Muscle of leg (tissue), 11 donors: ENCODE results near the gene ARAP2. TPM values are rescaled to one million over a fixed set of nuclear protein-coding genes. Genes with fewer than 3 reads are reported as not detected.
"Not testable (repeated sequence)": the region's sequence is repeated elsewhere in the genome, so short reads cannot be mapped to it uniquely, and the experiment has no call there.

Experiments used
- DNase-seq: peaks from one replicate; pipeline ENCODE4 v3.0.0; 2013
- H3K27ac ChIP-seq: one replicate; pipeline ENCODE4 v1.5.1; 2013; ENCODE audit warnings: mild to moderate bottlenecking, low read length, control low read depth
- H3K27me3 ChIP-seq: one replicate; pipeline ENCODE4 v1.6.1; 2013; ENCODE audit warnings: low read length; ENCODE audit not compliant: control insufficient read depth, insufficient read depth
- H3K36me3 ChIP-seq: one replicate; pipeline ENCODE4 v1.6.1; 2013; ENCODE audit warnings: low read length; ENCODE audit not compliant: control insufficient read depth, insufficient read depth
- H3K4me1 ChIP-seq: one replicate; pipeline ENCODE4 v1.6.1; 2013; ENCODE audit warnings: low read length; ENCODE audit not compliant: control insufficient read depth, insufficient read depth
- H3K4me3 ChIP-seq: one replicate; pipeline ENCODE4 v1.5.1; 2013; ENCODE audit warnings: low read length, control low read depth
- H3K9me3 ChIP-seq: replicated peaks from 2 replicates; pipeline ENCODE4 v1.6.1; 2013; ENCODE audit warnings: low read depth, low read length; ENCODE audit not compliant: control insufficient read depth
- WGBS: methylation state at CpG from one replicate; pipeline ENCODE4 v1.1.5; 2013; ENCODE audit warnings: missing lambda C conversion rate; ENCODE audit not compliant: insufficient coverage; 5-methylcytosine and 5-hydroxymethylcytosine counted together
- polyA plus RNA-seq, 8 donors: library from polyadenylated mRNA; unstranded; fragments of 120-200 nt; gene quantifications; one replicate each; pipeline versions ENCODE4 v1.2.1 to v1.2.3, GENCODE V29; 2013; ENCODE audit warnings: inconsistent platforms in 1 of 8, low replicate concordance in 1 of 8; ENCODE audit not compliant: insufficient read length in 8 of 8, insufficient read depth in 1 of 8
- total RNA-seq: library from RNA; stranded (reverse); fragments of 120-200 nt; gene quantifications from one replicate; pipeline ENCODE4 v1.2.4, GENCODE V29; 2013

Gene ARAP2
- total and polyA plus RNA-seq, 9 donors, result 0.58 to 2.4 (median 1.3) TPM

DNA sequence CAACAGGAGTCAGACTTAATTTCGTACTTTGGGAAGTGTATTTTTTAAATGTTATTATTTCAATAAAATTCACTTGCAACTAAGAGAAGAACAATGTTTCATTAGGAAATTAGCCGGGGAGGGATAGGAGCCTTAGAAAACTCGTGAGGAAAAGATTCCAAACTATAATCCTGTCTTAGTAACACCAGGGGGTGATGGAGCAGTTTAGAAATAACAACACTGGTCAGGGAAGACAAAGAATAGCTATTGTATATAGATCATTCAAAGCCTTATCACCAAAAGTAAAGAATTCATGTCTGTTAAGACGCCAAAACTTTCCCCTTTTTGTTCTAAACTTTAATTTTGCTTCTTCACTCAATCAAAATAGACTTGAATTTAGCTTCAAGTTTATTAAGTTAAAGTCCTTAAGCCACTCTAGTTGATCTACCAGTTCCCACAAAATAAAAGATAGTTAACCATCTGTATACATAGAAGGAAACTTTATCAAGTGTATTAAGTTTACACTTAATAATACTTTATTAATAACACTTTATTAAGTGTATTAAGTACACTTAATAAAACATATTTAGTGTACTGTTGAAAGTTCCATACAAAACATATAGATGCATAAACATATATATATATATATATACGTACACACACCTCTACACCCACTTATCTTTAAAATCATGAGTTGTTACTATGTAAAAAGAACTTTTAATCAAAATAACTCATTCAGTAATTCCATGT, 60.5 kb downstream of the ARAP2 start:
- H3K9me3 ChIP-seq, result no peaks in the 10 kb centered on the region
- no peak overlapping the region for H3K4me3 ChIP-seq
- DNase-seq, result no peak
- H3K4me1 ChIP-seq, result no peaks in the 10 kb centered on the region
- no peaks in the 10 kb centered on the region for H3K27me3 ChIP-seq
- no CpG with 5 or more reads among the region's 5 CpGs for WGBS
- no peak overlapping the region for H3K27ac ChIP-seq
- H3K36me3 ChIP-seq, result no peaks in the 10 kb centered on the region

- H3K4me1 ChIP-seq, result no peaks in the 10 kb centered on the region
- no peak overlapping the region for H3K27ac ChIP-seq
- H3K27me3 ChIP-seq, result no peaks in the 10 kb centered on the region
- H3K36me3 ChIP-seq, result no peaks in the 10 kb centered on the region
- 80% methylated on average over 2 of the region's 3 CpGs for WGBS
- H3K9me3 ChIP-seq, result no peaks in the 10 kb centered on the region
- no peak overlapping the region for H3K4me3 ChIP-seq
- DNase-seq, result no peak
Measured at GRCh38 chr4:36183232-36183631, 61.1 kb downstream of the ARAP2 start.

DNA sequence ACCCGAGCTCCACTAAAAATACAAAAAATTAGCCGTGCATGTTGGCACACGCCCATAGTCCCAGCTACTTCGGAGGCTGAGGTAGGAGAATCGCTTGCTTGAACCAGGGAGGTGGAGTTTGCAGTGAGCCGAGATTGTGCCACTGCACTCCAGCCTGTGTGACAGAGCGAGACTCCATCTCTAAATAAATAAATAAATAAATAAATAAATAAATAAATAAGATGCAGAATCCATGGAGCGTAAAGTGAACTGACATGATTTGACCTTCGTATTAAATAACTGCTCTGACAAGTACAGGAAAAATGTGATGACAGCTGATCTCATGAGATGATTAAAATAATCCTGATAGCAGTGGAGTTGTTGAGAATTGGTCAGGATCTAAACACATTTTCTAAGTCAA, 62.0 kb downstream of the ARAP2 start:
- H3K27me3 ChIP-seq, H3K9me3 ChIP-seq, H3K27ac ChIP-seq, H3K4me3 ChIP-seq, H3K36me3 ChIP-seq, H3K4me1 ChIP-seq, DNase-seq: not testable (repeated sequence)
- WGBS, result 92% methylated on average over 2 of the region's 9 CpGs

DNA sequence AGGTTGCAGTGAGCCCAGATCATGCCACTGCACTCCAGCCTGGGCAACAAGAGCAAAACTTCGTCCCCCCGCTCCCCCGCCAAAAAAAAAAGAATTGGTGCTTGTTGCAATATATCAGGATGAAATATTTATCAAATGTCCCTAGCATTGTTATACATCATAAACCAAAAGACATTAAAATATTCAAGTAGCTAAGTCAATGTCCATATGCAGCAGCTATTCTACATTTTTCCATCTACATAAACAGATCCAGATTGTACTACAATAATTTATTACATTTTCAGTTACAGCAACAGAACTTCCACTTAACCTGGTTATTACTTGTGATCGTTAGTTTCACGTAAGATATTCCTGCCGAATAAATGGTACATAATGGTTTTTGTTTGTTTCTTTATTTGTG, 64.1 kb downstream of the ARAP2 start:
- H3K27ac ChIP-seq, result no peak overlapping the region
- H3K27me3 ChIP-seq, result no peaks in the 10 kb centered on the region
- H3K9me3 ChIP-seq, result no peaks in the 10 kb centered on the region
- no peaks in the 10 kb centered on the region for H3K36me3 ChIP-seq
- H3K4me3 ChIP-seq, result no peak overlapping the region
- peak; percentile 29 for DNase-seq
- WGBS, result no CpG with 5 or more reads among the region's 6 CpGs
- H3K4me1 ChIP-seq, result no peaks in the 10 kb centered on the region

GRCh38 chr4:36178484-36178883, 65.8 kb downstream of the ARAP2 start:
- no CpG with 5 or more reads among the region's 3 CpGs for WGBS
- Histone ChIP-seq H3K4me1 (no peaks in the 10 kb centered on the region), H3K27ac (no peak overlapping the region), H3K36me3 (no peaks in the 10 kb centered on the region), H3K27me3 (no peaks in the 10 kb centered on the region), H3K4me3 (no peak overlapping the region), H3K9me3 (no peaks in the 10 kb centered on the region)
- DNase-seq, result no peak

- Histone ChIP-seq H3K36me3 (no peaks in the 10 kb centered on the region), H3K27ac (no peak overlapping the region), H3K9me3 (no peaks in the 10 kb centered on the region), H3K4me1 (no peaks in the 10 kb centered on the region), H3K27me3 (no peaks in the 10 kb centered on the region), H3K4me3 (no peak overlapping the region)
- WGBS, result no CpG with 5 or more reads among the region's 1 CpG
- no peak for DNase-seq
Measured at GRCh38 chr4:36177946-36178345, 66.4 kb downstream of the ARAP2 start.

DNA sequence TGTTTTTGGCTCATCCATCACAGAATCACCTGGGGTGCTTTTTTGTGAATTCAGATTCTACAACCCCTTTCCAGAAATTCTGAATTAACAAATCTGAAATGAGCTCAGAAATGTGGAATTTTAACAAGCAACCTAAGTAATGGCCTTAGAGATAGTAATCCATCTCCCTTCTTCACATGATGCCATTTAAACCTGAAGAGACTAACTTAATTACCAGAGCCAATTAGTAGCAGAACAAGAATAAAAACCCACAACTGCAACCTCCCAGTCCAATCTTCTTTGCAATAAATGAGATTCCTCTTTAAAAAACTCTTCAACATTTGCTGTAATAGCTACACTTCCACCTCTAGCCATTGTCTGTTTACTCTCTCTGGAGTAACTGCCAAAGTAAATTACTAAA, 69.7 kb downstream of the ARAP2 start:
- no peak for DNase-seq
- no peaks in the 10 kb centered on the region for H3K9me3 ChIP-seq
- no peaks in the 10 kb centered on the region for H3K36me3 ChIP-seq
- H3K4me3 ChIP-seq, result no peak overlapping the region
- H3K27me3 ChIP-seq, result no peaks in the 10 kb centered on the region
- no peak overlapping the region for H3K27ac ChIP-seq
- H3K4me1 ChIP-seq, result no peaks in the 10 kb centered on the region

DNA sequence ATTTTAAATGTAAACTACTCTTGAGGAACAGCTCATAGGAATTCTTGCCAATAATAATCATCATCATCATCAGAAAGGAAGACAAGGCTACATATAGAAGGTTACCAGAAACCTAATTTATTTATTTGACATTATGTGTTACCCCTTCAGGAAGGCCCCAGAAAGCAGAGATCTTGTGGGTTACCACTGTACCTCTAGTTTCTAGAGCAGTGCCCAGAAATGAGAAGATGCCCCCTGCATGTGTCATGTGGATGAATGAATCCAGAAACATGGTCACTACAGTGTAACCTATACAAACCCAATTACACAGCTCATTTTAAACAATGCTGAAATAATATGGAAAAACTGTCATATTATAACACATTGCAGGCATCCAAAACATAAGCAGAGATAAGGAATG, 70.4 kb downstream of the ARAP2 start:
- DNase-seq, result no peak
- Histone ChIP-seq H3K4me3 (no peak overlapping the region), H3K27me3 (no peaks in the 10 kb centered on the region), H3K27ac (no peak overlapping the region), H3K9me3 (no peaks in the 10 kb centered on the region), H3K36me3 (no peaks in the 10 kb centered on the region), H3K4me1 (no peaks in the 10 kb centered on the region)

DNA sequence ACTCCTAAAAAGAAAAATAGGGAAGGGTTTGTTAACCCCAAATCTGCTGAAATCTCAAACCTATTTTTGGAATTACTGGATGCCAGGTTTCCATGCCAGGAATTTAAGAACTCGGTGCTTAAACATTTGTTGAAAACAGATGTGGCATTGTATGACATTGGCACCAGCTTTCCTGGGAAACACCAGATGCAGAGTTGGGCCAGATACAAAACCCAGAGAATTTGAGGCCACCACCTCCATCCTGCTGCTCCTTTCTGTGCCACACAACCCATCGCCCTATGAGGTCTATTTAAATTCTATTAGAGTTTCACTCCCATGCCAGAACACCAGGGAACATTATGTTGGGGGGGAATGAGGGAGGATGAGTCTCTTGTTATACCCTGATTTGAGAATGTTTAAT, 71.7 kb downstream of the ARAP2 start:
- no peak overlapping the region for H3K4me3 ChIP-seq
- WGBS, result 40% methylated on average over 1 of the region's 2 CpGs
- H3K27ac ChIP-seq, result no peak overlapping the region
- H3K27me3 ChIP-seq, result no peaks in the 10 kb centered on the region
- DNase-seq, result peak; percentile 51
- H3K4me1 ChIP-seq, result no peaks in the 10 kb centered on the region
- H3K9me3 ChIP-seq, result no peaks in the 10 kb centered on the region
- H3K36me3 ChIP-seq, result no peaks in the 10 kb centered on the region

DNA sequence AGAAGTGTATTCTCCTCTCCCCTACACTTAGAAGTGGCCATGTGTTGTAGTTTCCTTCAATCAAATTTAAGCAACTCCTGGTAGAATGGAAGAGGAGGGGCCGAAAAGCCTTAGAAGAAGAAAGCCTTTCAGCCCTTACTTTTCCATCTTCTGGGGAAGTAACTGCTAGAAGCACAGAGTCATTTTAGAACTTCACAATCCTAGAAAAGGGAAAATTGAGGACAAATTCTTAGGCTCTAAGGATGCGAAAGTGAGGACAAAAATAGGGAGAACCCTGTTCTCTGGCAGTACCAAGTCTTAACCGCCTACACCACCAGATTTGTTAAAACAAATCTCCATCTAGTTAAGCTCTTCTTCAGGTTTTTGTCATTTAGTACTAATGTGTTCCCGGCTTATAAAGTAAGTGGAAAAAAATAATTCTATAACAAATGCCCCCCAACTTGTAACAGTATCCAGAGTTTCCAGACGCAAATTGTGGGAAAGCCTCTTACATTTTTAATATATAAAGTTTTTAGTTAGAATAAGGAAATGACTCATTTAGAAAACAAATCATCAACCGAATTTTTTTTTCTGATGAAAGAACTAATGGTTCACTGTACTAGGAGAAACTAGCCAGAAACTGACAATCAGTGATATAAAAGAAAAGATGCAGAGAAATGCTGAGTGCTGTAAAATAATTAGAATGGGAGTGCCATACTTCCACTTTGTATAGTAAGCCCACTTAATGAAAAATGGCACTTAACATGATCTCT, 76.0 kb downstream of the ARAP2 start:
- H3K9me3 ChIP-seq, result no peaks in the 10 kb centered on the region
- H3K4me3 ChIP-seq, result no peak overlapping the region
- H3K27ac ChIP-seq, result no peak overlapping the region
- WGBS, result no CpG with 5 or more reads among the region's 6 CpGs
- no peaks in the 10 kb centered on the region for H3K4me1 ChIP-seq
- no peaks in the 10 kb centered on the region for H3K36me3 ChIP-seq
- H3K27me3 ChIP-seq, result no peaks in the 10 kb centered on the region
- DNase-seq, result no peak
